ENCODE results near the gene ISG15.
A peak's percentile ranks its signal among the peaks of the same experiment; 100 is the strongest.
"Not testable (repeated sequence)": the region's sequence is repeated elsewhere in the genome, so short reads cannot be mapped to it uniquely, and the experiment has no call there.

Gene ISG15

GRCh38 chr1:1044455-1045078 is 31.3 kb downstream of the ISG15 start:
- DNase-seq (ENCODE audit: low read depth in 2 of 2) = no peak

- no peak for DNase-seq (ENCODE audit: low read depth in 2 of 2)
Measured at GRCh38 chr1:1045129-1045528, 31.8 kb downstream of the ISG15 start.

- DNase-seq (ENCODE audit: low read depth in 2 of 2) = no peak
Measured at GRCh38 chr1:1046243-1046642, 32.9 kb downstream of the ISG15 start.

- DNase-seq (ENCODE audit: low read depth in 2 of 2) = no peak
Measured at GRCh38 chr1:1046767-1047166, 33.5 kb downstream of the ISG15 start.

GRCh38 chr1:1047407-1047806 is 34.1 kb downstream of the ISG15 start:
- DNase-seq (ENCODE audit: low read depth in 2 of 2) = no peak

GRCh38 chr1:1047963-1048362 is 34.7 kb downstream of the ISG15 start:
- DNase-seq (ENCODE audit: low read depth in 2 of 2) = no peak

GRCh38 chr1:1048765-1049164 is 35.5 kb downstream of the ISG15 start:
- no peak for DNase-seq (ENCODE audit: low read depth in 2 of 2)

- DNase-seq (ENCODE audit: low read depth in 2 of 2) = no peak
Measured at GRCh38 chr1:1049318-1050165, 36.2 kb downstream of the ISG15 start.

- DNase-seq (ENCODE audit: low read depth in 2 of 2) = no peak
Measured at GRCh38 chr1:1050577-1051052, 37.3 kb downstream of the ISG15 start.

GRCh38 chr1:1051127-1051810 is 38.0 kb downstream of the ISG15 start:
- no peak for DNase-seq (ENCODE audit: low read depth in 2 of 2)

GRCh38 chr1:1052003-1052840 is 38.9 kb downstream of the ISG15 start:
- DNase-seq (ENCODE audit: low read depth in 2 of 2) = no peak

GRCh38 chr1:1053022-1053421 is 39.7 kb downstream of the ISG15 start:
- DNase-seq (ENCODE audit: low read depth in 2 of 2) = no peak

- DNase-seq (ENCODE audit: low read depth in 2 of 2) = no peak
Measured at GRCh38 chr1:1053682-1054081, 40.4 kb downstream of the ISG15 start.

GRCh38 chr1:1054099-1054700 is 40.9 kb downstream of the ISG15 start:
- no peak for DNase-seq (ENCODE audit: low read depth in 2 of 2)

- DNase-seq (ENCODE audit: low read depth in 2 of 2) = no peak
Measured at GRCh38 chr1:1054971-1055370, 41.7 kb downstream of the ISG15 start.

- no peak for DNase-seq (ENCODE audit: low read depth in 2 of 2)
Measured at GRCh38 chr1:1055841-1056736, 42.8 kb downstream of the ISG15 start.

GRCh38 chr1:1057769-1058087 is 44.4 kb downstream of the ISG15 start:
- not testable (repeated sequence) for DNase-seq (ENCODE audit: low read depth in 2 of 2)

GRCh38 chr1:1058088-1058905 is 45.0 kb downstream of the ISG15 start:
- DNase-seq (ENCODE audit: low read depth in 2 of 2) = no peak

GRCh38 chr1:1058921-1059493 is 45.7 kb downstream of the ISG15 start:
- DNase-seq (ENCODE audit: low read depth in 2 of 2) = peak in 1 of 2 donors; percentile 35

All from stimulated activated CD8-positive, alpha-beta memory T cell treated with anti-CD3 and anti-CD28 coated beads, Interleukin-7, amount 100 ng/mL, for 4 hours (primary cell).